HUES6 (cell line): ENCODE data around the gene USH1G.
"Not testable (repeated sequence)": the region's sequence is repeated elsewhere in the genome, so short reads cannot be mapped to it uniquely, and the experiment has no call there.

Experiments used
- H3K27ac ChIP-seq: 2 replicates; pipeline ENCODE4 v1.7.0; 2013; ENCODE audit warnings: low read depth, mild to moderate bottlenecking, low read length, inconsistent platforms
- H3K27me3 ChIP-seq: 2 replicates; pipeline ENCODE4 v1.6.1; 2013; ENCODE audit warnings: low read length; ENCODE audit not compliant: control insufficient read depth, insufficient read depth
- H3K36me3 ChIP-seq: 2 replicates; pipeline ENCODE4 v1.6.1; 2013; ENCODE audit warnings: low read length; ENCODE audit not compliant: control insufficient read depth, insufficient read depth
- H3K4me1 ChIP-seq: 2 replicates; pipeline ENCODE4 v1.6.1; 2013; ENCODE audit warnings: low read length; ENCODE audit not compliant: control insufficient read depth, insufficient read depth
- H3K4me3 ChIP-seq: 2 replicates; pipeline ENCODE4 v1.5.1; 2013; ENCODE audit warnings: low read depth, low read length
- H3K9ac ChIP-seq: one replicate; pipeline ENCODE4 v1.6.1; 2013; ENCODE audit warnings: mild to moderate bottlenecking, low read length
- H3K9me3 ChIP-seq: 2 replicates; pipeline ENCODE4 v1.6.1; 2013; ENCODE audit warnings: low read depth, low read length; ENCODE audit not compliant: control insufficient read depth, insufficient read depth

Gene USH1G

GRCh38 chr17:74922694-74923537, at the start of gene USH1G:
Gene USH1G, minus strand, starts transcription at chr17:74923255. Its CDS starts 182 bp downstream, at chr17:74923073.
- Histone ChIP-seq H3K4me1 (peaks cover 24% of the 10 kb centered on the region; the same call in 1 of the 2 replicates), H3K27me3 (peaks cover 79% of the 10 kb centered on the region), H3K36me3 (no peaks in the 10 kb centered on the region), H3K4me3 (peak within 1 kb of the TSS; percentile 59), H3K9me3 (no peaks in the 10 kb centered on the region), H3K27ac (no peak within 1 kb of the TSS), H3K9ac (no peak within 1 kb of the TSS)

DNA sequence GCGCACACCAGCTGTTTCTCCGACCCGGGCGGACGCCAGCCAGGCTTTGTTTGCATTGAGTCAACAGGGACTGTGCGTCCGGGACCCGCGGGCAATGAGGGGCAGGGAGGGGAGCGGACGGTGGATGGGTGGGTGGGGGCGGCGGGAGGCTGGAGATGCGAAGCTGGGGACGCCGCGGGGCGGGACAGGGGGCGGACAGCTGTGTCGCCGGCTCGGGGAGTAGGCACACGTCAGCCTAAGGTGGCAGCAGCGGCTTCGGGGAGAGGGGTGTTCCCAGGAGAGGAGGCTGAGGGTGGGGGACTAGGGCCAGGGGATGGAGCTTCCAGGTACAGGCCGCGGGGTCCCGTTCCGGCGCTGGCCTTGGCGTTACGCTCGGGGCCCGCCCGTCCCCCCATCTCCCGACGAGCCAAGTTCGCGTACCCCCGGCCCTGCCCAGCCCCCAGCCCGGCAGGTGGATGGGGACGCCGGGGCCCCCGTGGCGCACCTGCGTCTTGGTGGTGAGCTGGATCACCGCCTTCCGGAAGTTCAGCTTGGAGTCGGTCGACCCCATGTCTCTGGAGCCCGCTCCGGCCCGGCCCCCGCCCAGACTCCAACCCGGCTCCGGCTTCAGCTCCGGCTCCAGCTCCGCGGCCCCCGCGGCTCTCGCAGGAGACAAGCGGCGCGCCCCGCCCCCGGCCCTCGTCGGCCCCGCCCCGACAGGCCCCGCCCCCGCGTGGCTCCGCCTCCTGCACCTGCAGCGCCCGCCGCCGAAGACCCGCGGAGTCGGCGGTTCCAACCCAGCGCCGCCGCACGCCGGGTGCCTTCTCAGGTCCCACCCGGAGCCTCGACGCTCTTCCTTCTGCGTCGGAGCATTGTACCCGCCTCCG, 49.3 kb upstream of the USH1G start, which contains the start of gene HID1:
Gene HID1 (minus strand): TSS at position 653 of the 866 bp plus-strand sequence. CDS start 103 bp downstream, at position 550.
- Histone ChIP-seq H3K27me3 (peaks cover 61% of the 10 kb centered on the region), H3K9me3 (no peaks in the 10 kb centered on the region), H3K4me3 (peak within 1 kb of the TSS; percentile 82), H3K4me1 (peaks cover 16% of the 10 kb centered on the region; the same call in 1 of the 2 replicates), H3K36me3 (no peaks in the 10 kb centered on the region), H3K27ac (no peak within 1 kb of the TSS), H3K9ac (peak within 1 kb of the TSS; percentile 6)

- H3K36me3 ChIP-seq, result no peaks in the 10 kb centered on the region
- H3K4me1 ChIP-seq, result peaks cover 16% of the 10 kb centered on the region; the same call in 1 of the 2 replicates
- H3K4me3 ChIP-seq, result peak overlapping the region; percentile 82
- H3K27me3 ChIP-seq, result peaks cover 61% of the 10 kb centered on the region
- no peak overlapping the region for H3K27ac ChIP-seq
- no peaks in the 10 kb centered on the region for H3K9me3 ChIP-seq
- H3K9ac ChIP-seq, result no peak overlapping the region
Observed at GRCh38 chr17:74971842-74972106, 48.7 kb upstream of the USH1G start.

DNA sequence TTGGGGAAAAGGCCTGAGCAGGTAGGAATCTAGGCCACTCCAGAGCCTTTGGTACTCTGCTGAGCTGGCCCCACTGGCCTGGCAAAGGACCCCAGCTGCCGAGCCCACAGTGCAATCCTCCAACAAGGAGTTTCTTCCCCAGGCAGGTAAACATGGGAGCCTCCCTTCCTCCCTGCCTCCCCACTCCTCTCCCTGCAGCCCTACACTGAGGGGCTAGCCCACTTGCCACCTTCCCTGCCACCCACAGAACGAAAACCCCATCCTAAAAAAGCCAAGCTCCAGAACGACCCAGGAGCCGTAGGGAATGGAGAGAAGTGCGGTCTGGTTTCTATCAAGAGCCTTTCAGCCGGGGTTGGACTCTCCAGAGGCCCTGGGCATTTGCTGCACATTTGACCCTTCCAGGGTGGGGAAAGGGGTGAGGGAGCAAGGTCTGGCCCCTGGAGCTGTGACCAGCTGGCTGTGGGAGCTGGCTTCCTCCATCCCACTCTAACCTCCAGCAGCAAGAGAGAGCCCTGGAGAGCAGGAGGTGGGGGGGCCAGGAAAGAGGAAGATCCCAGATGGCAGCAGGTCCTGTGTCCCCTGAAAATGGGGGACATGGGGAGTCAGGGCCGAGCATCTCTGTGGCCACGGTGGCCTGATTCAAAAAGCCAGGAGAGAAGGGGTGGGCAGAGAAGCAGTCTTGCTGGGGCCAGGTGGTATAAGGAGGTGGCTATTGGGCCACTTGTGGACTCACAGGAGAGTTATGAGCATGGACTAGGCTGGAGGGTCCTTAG, 48.2 kb upstream of the USH1G start:
- Histone ChIP-seq H3K4me3 (peak overlapping the region; percentile 82), H3K4me1 (peaks cover 16% of the 10 kb centered on the region; the same call in 1 of the 2 replicates), H3K27me3 (peaks cover 61% of the 10 kb centered on the region), H3K9ac (no peak overlapping the region), H3K9me3 (no peaks in the 10 kb centered on the region), H3K27ac (no peak overlapping the region), H3K36me3 (no peaks in the 10 kb centered on the region)

DNA sequence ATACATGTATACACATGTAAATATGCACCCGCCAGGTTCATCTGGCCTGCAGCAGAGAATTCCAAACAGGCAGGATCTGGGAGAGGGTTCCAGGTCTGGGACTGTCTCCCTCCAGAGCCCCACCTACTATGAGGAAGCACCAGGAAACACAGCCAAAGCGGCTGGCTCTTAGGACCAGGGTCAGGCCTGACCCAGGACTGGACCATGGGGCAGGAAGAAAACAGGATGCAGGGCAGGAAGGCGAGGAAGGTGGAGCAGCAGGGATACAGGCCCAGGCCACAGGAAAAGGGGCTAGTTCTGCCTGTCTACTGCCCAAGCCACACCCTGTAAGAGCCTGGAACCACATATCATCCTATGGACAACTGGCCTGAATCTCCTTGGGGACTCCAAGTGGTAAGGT, 47.3 kb upstream of the USH1G start:
- Histone ChIP-seq H3K9me3 (no peaks in the 10 kb centered on the region), H3K9ac (no peak overlapping the region), H3K27me3 (peaks cover 53% of the 10 kb centered on the region), H3K27ac (no peak overlapping the region), H3K4me3 (no peak overlapping the region), H3K36me3 (no peaks in the 10 kb centered on the region), H3K4me1 (peaks cover 16% of the 10 kb centered on the region; the same call in 1 of the 2 replicates)

DNA sequence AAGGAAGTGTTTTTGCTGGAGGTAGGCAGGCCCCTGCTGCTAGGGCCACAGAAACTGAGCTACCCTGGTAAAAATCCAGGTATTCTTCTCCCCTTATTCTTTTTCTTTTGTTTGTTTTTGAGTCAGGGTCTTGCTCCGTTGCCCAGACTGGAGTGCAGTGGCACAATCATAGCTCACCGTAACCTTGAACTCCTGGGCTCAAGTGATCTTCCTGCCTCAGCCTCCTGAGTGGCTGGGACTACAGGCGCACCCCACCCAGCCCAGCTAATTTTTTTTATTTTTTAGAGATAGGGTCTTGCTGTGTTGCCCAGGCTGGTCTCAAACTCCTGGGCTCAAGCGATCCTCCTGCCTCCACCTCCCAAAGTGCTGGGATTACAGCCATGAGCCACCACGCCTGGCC, 46.4 kb upstream of the USH1G start:
- H3K27ac ChIP-seq, H3K9me3 ChIP-seq, H3K9ac ChIP-seq, H3K4me3 ChIP-seq, H3K36me3 ChIP-seq: not testable (repeated sequence)
- Histone ChIP-seq H3K4me1 (peaks cover 16% of the 10 kb centered on the region; the same call in 1 of the 2 replicates), H3K27me3 (peaks cover 44% of the 10 kb centered on the region)

DNA sequence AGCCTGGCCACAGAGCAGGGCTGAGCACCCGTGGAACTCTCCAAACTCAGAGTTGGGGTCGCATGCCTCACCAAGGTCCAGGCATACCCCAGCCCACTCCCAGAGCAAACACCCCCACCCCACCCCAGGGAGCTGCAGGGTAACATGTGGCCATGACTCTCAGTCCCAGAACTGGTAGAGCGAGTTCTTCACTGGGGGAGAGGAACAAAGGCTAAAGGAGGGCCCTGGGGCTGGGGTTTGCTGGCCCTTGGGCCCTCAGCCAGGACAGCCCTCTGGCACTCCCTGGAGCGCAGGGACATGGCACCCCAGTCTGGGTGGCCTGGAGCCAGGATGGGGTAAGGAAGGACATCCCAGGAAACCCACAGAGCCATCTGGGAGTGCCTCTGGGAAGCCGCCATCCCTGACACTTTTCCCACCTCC, 45.3 kb upstream of the USH1G start:
- no peak overlapping the region for H3K9ac ChIP-seq
- peaks cover 16% of the 10 kb centered on the region; the same call in 1 of the 2 replicates for H3K4me1 ChIP-seq
- no peak overlapping the region for H3K27ac ChIP-seq
- no peaks in the 10 kb centered on the region for H3K36me3 ChIP-seq
- H3K9me3 ChIP-seq, result no peaks in the 10 kb centered on the region
- H3K4me3 ChIP-seq, result no peak overlapping the region
- peaks cover 33% of the 10 kb centered on the region for H3K27me3 ChIP-seq

- peaks cover 8% of the 10 kb centered on the region; the same call in 1 of the 2 replicates for H3K4me1 ChIP-seq
- no peak overlapping the region for H3K9ac ChIP-seq
- peaks cover 3% of the 10 kb centered on the region; the same call in 1 of the 2 replicates for H3K27me3 ChIP-seq
- no peaks in the 10 kb centered on the region for H3K36me3 ChIP-seq
- no peak overlapping the region for H3K27ac ChIP-seq
- H3K9me3 ChIP-seq, result no peaks in the 10 kb centered on the region
- H3K4me3 ChIP-seq, result no peak overlapping the region
Observed at GRCh38 chr17:74964988-74965622, 42.0 kb upstream of the USH1G start.

DNA sequence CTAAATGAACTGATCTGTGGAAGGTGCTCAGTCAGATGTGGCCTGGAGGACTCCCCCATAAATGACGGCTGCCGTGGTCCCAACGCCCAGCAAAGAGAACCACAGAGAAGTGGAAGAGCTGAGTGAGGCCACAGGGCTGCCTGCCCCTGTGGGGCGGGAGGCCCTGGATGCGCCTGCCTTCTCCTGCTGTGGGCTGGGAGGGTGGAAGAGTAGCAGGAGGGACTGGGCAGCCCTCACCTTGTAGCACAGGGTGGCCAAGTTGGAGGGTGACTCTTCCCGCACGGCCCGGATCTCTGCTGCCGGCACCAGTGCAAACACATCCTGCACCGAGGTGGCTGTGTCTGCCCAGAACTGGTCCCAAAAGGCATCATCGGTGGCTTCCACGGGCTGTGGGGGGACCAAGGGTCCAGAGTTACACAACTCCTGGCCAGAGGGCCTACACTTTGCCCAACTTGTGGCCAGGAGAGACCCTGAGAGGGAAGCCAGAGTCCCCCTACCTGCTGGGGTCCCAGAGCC, 41.2 kb upstream of the USH1G start:
- Histone ChIP-seq H3K9me3 (no peaks in the 10 kb centered on the region), H3K27ac (no peak overlapping the region), H3K9ac (no peak overlapping the region), H3K27me3 (peaks cover 10% of the 10 kb centered on the region; the same call in 1 of the 2 replicates), H3K4me3 (no peak overlapping the region), H3K4me1 (peaks cover 8% of the 10 kb centered on the region; the same call in 1 of the 2 replicates), H3K36me3 (no peaks in the 10 kb centered on the region)

DNA sequence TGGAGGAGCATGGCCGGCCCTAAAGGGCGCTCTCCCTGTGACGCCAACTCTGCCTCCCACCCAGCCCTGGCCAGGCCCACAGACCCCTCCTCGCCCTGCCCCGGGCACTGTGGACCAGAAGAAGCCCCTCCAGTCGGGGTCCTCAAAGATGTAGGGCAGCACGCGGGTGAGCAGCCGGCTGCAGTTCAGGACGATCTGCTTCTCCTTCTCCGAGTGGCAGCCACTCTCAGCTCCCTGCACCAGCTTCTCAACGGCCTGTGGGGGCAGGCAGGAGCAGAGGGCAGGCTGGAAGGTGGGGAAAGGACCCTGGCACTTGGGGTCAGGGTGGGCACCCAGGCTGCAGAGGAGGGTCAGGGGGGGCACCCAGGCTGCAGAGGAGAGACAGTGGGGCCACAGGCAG, 40.6 kb upstream of the USH1G start:
- Histone ChIP-seq H3K36me3 (no peaks in the 10 kb centered on the region), H3K4me3 (no peak overlapping the region), H3K4me1 (peaks cover 5% of the 10 kb centered on the region; the same call in 1 of the 2 replicates), H3K9me3 (no peaks in the 10 kb centered on the region), H3K27me3 (peaks cover 13% of the 10 kb centered on the region; the same call in 1 of the 2 replicates), H3K9ac (no peak overlapping the region), H3K27ac (no peak overlapping the region)
